Stimulated activated CD4-positive, alpha-beta T cell treated with anti-CD3 and anti-CD28 coated beads, Interleukin-1b, Interleukin-23, amount 100 ng/mL, for 1 hour (primary cell): Measurements from ENCODE around the gene MARS2.
"Not testable (repeated sequence)": the region's sequence is repeated elsewhere in the genome, so short reads cannot be mapped to it uniquely, and the experiment has no call there.

Experiments
- DNase-seq, 2 donors: peaks; one replicate each; pipeline ENCODE4 v3.0.0-alpha.2; 2020; ENCODE audit warnings: low read depth in 2 of 2

The MARS2 gene

GRCh38 chr2:197705912-197706838 is 1.0 kb downstream of the MARS2 start:
- DNase-seq = no peak

- no peak for DNase-seq
Observed at GRCh38 chr2:197706839-197707207, 1.7 kb downstream of the MARS2 start.

- no peak for DNase-seq
Observed at GRCh38 chr2:197707316-197708213, 2.4 kb downstream of the MARS2 start.

GRCh38 chr2:197708331-197708730 is 3.2 kb downstream of the MARS2 start:
- no peak for DNase-seq

GRCh38 chr2:197709140-197709539 is 4.0 kb downstream of the MARS2 start:
- DNase-seq = not testable (repeated sequence)

- no peak for DNase-seq
Observed at GRCh38 chr2:197710424-197711042, 5.4 kb downstream of the MARS2 start.

GRCh38 chr2:197711578-197711977 is 6.4 kb downstream of the MARS2 start:
- no peak for DNase-seq

- no peak for DNase-seq
Observed at GRCh38 chr2:197713271-197713670, 8.1 kb downstream of the MARS2 start.

- no peak for DNase-seq
Observed at GRCh38 chr2:197717863-197718262, 12.7 kb downstream of the MARS2 start.

GRCh38 chr2:197727011-197727410 is 21.8 kb downstream of the MARS2 start:
- no peak for DNase-seq

- DNase-seq = not testable (repeated sequence)
Observed at GRCh38 chr2:197728555-197729544, 23.7 kb downstream of the MARS2 start.

GRCh38 chr2:197740200-197740599 is 35.0 kb downstream of the MARS2 start:
- no peak for DNase-seq
